ENCODE results near the gene IST1.
"Not testable (repeated sequence)": the region's sequence is repeated elsewhere in the genome, so short reads cannot be mapped to it uniquely, and the experiment has no call there.

DNA sequence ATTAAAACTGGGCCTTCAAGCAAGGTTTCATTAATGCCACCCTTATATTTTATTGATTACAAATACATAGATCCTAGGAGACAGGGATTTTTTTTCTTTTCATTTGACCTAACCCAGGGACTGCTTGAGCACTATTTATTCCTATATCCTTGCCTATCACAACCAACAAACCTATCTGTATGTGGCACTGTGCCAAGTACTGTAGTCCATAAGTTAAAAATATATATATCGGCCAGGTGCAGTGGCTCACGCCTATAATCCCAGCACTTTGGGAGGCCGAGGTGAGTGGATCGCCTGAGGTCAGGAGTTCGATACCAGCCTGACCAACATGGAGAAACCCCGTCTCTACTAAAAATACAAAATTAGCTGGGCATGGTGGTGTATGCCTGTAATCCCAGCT lies 28.2 kb upstream of the IST1 start:
- TF ChIP-seq, protein P1, sequence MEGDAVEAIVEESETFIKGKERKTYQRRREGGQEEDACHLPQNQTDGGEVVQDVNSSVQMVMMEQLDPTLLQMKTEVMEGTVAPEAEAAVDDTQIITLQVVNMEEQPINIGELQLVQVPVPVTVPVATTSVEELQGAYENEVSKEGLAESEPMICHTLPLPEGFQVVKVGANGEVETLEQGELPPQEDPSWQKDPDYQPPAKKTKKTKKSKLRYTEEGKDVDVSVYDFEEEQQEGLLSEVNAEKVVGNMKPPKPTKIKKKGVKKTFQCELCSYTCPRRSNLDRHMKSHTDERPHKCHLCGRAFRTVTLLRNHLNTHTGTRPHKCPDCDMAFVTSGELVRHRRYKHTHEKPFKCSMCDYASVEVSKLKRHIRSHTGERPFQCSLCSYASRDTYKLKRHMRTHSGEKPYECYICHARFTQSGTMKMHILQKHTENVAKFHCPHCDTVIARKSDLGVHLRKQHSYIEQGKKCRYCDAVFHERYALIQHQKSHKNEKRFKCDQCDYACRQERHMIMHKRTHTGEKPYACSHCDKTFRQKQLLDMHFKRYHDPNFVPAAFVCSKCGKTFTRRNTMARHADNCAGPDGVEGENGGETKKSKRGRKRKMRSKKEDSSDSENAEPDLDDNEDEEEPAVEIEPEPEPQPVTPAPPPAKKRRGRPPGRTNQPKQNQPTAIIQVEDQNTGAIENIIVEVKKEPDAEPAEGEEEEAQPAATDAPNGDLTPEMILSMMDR (IDR thresholded peaks at IDR 0.05) = not testable (repeated sequence)
- not testable (repeated sequence) for TF ChIP-seq ZFX (IDR thresholded peaks at IDR 0.05; ENCODE audit: borderline replicate concordance)

Measured in 22Rv1 (cell line).